Aorta (tissue), 5 donors: ENCODE measurements around the gene HOXA9. TPM values are rescaled to one million over a fixed set of nuclear protein-coding genes. Genes with fewer than 3 reads are reported as not detected.

ENCODE experiments used
- ATAC-seq: fragments of 200-7000 bp; cut with Tn5 transposase; one replicate; pipeline ENCODE4 v1.9.1; 2022; ENCODE audit warnings: moderate library complexity; ENCODE audit not compliant: low FRiP score
- DNase-seq, 2 donors: peaks; one replicate each; pipeline ENCODE4 v3.0.0-alpha.2; 2020
- H3K27ac ChIP-seq, 2 donors: one replicate each; pipeline ENCODE4 v1.5.1; 2013; ENCODE audit warnings: low read length in 2 of 2, mild to moderate bottlenecking in 2 of 2, moderate library complexity in 2 of 2, control low read depth in 1 of 2, inconsistent platforms in 1 of 2, low read depth in 1 of 2
- H3K27me3 ChIP-seq, 2 donors: one replicate each; pipeline ENCODE4 v1.6.1; 2013; ENCODE audit warnings: control low read depth in 1 of 2, low read length in 1 of 2, mild to moderate bottlenecking in 1 of 2, moderate library complexity in 1 of 2; ENCODE audit not compliant: insufficient read depth in 2 of 2, control insufficient read depth in 1 of 2
- H3K36me3 ChIP-seq, 2 donors: one replicate each; pipeline ENCODE4 v1.6.1; 2013; ENCODE audit warnings: control low read depth in 1 of 2, low read length in 1 of 2, mild to moderate bottlenecking in 1 of 2; ENCODE audit not compliant: insufficient read depth in 2 of 2, control insufficient read depth in 1 of 2
- H3K4me1 ChIP-seq, 2 donors: one replicate each; pipeline ENCODE4 v1.6.1; 2013; ENCODE audit warnings: low read length in 2 of 2, control low read depth in 1 of 2, mild to moderate bottlenecking in 1 of 2, moderate library complexity in 1 of 2; ENCODE audit not compliant: insufficient read depth in 2 of 2, control insufficient read depth in 1 of 2
- H3K4me3 ChIP-seq, 2 donors: one replicate each; pipeline ENCODE4 v1.5.1; 2013; ENCODE audit warnings: low read length in 2 of 2, control low read depth in 1 of 2, mild to moderate bottlenecking in 1 of 2
- H3K9me3 ChIP-seq: one replicate; pipeline ENCODE4 v1.6.1; 2013; ENCODE audit warnings: mild to moderate bottlenecking, low read length; ENCODE audit not compliant: control insufficient read depth
- whole genome bisulfite sequencing, 2 donors: extraction: QIAGEN DNeasy Blood & Tissue Kit; methylation state at CpG; one replicate each; pipeline ENCODE4 v1.1.7; 2013; 5-methylcytosine and 5-hydroxymethylcytosine counted together
- intact Hi-C, 2 donors: fragments of 100-400 bp; cut with DNase I; formaldehyde crosslinking; loops; one replicate each; pipeline versions ENCODE4 v1.14.2 to v1.15.0; 2022
- polyA plus RNA-seq, 2 donors: library from polyadenylated mRNA; stranded (reverse); fragments of 200-250 nt; gene quantifications; one replicate each; pipeline ENCODE4 v1.2.3, GENCODE V29; 2013
- total RNA-seq, 2 donors: library from RNA; stranded (reverse); fragmentation: NEBNext Ultra II Directional; extraction: Animal tissue kit (Norgen Biotek cat#: 25700); gene quantifications; one replicate each; pipeline ENCODE4 v1.2.1, GENCODE V29; 2021
- donor health status: healthy with polysubstance abuse.
- donor health status: Bipolar disorder and iron deficiency.
- donor health status: DM: no; HTN: no; CAD: no.
- donor health status: DM: no; HTN: no; CAD: no.
- donor health status: DM: yes; HTN: yes; CAD: no.

HOXA9 gene
- total and polyA plus RNA-seq, 4 donors = 1.5 to 5.8 (median 2.4) TPM

- DNase-seq = no peak
- no peak overlapping the region for H3K27ac ChIP-seq
- 85 to 91% methylated on average over 27 of the region's 27 CpGs for WGBS, 2 donors
- peaks cover 0 to 2% of the 10 kb centered on the region in 2 donors for H3K4me1 ChIP-seq
- no peak overlapping the region for H3K4me3 ChIP-seq
- no peaks in the 10 kb centered on the region for H3K36me3 ChIP-seq
- intact Hi-C loops = loop anchor here (2.0 to 10.0 kb wide), 5 partner anchors 477 to 955 kb away; partner anchors contain the start of genes CBX3 (in 2 of the 2) and HNRNPA2B1 (in 2 of the 2)
- ATAC-seq = no peak
- H3K27me3 ChIP-seq = no peaks in the 10 kb centered on the region
- no peaks in the 10 kb centered on the region for H3K9me3 ChIP-seq
Observed at GRCh38 chr7:27159266-27160144, 5.8 kb downstream of the HOXA9 start.

GRCh38 chr7:27158436-27159265, 6.7 kb downstream of the HOXA9 start:
- Histone ChIP-seq H3K4me1 (peaks cover 0 to 2% of the 10 kb centered on the region in 2 donors), H3K9me3 (no peaks in the 10 kb centered on the region), H3K27me3 (no peaks in the 10 kb centered on the region), H3K27ac (no peak overlapping the region), H3K36me3 (no peaks in the 10 kb centered on the region), H3K4me3 (no peak overlapping the region)
- peak in 1 of 2 donors; percentile 75 for DNase-seq
- no peak for ATAC-seq
- intact Hi-C loops = loop anchor here (5.0 to 10.0 kb wide), 2 partner anchors 791 to 954 kb away; partner anchors contain the start of genes CBX3 (in 1 of the 2) and HNRNPA2B1 (in 1 of the 2)
- WGBS, 2 donors = 68 to 88% methylated on average over 35 of the region's 35 CpGs

GRCh38 chr7:27157702-27158431, 7.5 kb downstream of the HOXA9 start:
- 63 to 80% methylated on average over 30 of the region's 30 CpGs for WGBS, 2 donors
- Histone ChIP-seq H3K27ac (no peak overlapping the region), H3K36me3 (no peaks in the 10 kb centered on the region), H3K9me3 (no peaks in the 10 kb centered on the region), H3K27me3 (no peaks in the 10 kb centered on the region), H3K4me1 (peaks cover 0 to 2% of the 10 kb centered on the region in 2 donors), H3K4me3 (no peak overlapping the region)
- no peak for DNase-seq
- no peak for ATAC-seq
- intact Hi-C loops = loop anchor here (5.0 to 10.0 kb wide), 2 partner anchors 791 to 953 kb away; partner anchors contain the start of genes CBX3 (in 1 of the 2) and HNRNPA2B1 (in 1 of the 2)

- 46 to 58% methylated on average over 29 to 30 of the region's 30 CpGs for WGBS, 2 donors
- DNase-seq = peak in 1 of 2 donors; percentile 75
Observed at GRCh38 chr7:27156916-27157701, 8.2 kb downstream of the HOXA9 start.

GRCh38 chr7:27156508-27156898, 8.8 kb downstream of the HOXA9 start, which contains the start of gene HOXA7:
HOXA7 (minus strand) TSS chr7:27156675; CDS start chr7:27156545, 130 bp downstream.
- DNase-seq (peak; percentile 80 to 94), ATAC-seq (peak; percentile 70)
- H3K27me3 ChIP-seq = no peaks in the 10 kb centered on the region
- no peak within 1 kb of the TSS for H3K27ac ChIP-seq
- intact Hi-C loops = loop anchor here (5.0 to 10.0 kb wide), 2 partner anchors 789 to 952 kb away; partner anchors contain the start of genes CBX3 (in 1 of the 2) and HNRNPA2B1 (in 1 of the 2)
- WGBS, 2 donors = 3% methylated on average over 23 to 33 of the region's 33 CpGs
- H3K36me3 ChIP-seq = no peaks in the 10 kb centered on the region
- H3K9me3 ChIP-seq = no peaks in the 10 kb centered on the region
- peak within 1 kb of the TSS; percentile 14 to 21 for H3K4me3 ChIP-seq
- H3K4me1 ChIP-seq = peaks cover 0 to 2% of the 10 kb centered on the region in 2 donors

More at GRCh38 chr7:27156916-27157701, 8.2 kb downstream of the HOXA9 start:
- ATAC-seq = no peak
- Histone ChIP-seq H3K9me3 (no peaks in the 10 kb centered on the region), H3K4me1 (peaks cover 0 to 2% of the 10 kb centered on the region in 2 donors), H3K4me3 (peak overlapping the region in 1 of 2 donors; percentile 14), H3K27me3 (no peaks in the 10 kb centered on the region), H3K27ac (no peak overlapping the region), H3K36me3 (no peaks in the 10 kb centered on the region)
- intact Hi-C loops = loop anchor here (5.0 to 10.0 kb wide), 2 partner anchors 790 to 952 kb away; partner anchors contain the start of genes CBX3 (in 1 of the 2) and HNRNPA2B1 (in 1 of the 2)

- Histone ChIP-seq H3K27ac (no peak overlapping the region), H3K9me3 (no peaks in the 10 kb centered on the region), H3K27me3 (no peaks in the 10 kb centered on the region), H3K36me3 (no peaks in the 10 kb centered on the region), H3K4me1 (peaks cover 0 to 2% of the 10 kb centered on the region in 2 donors), H3K4me3 (peak overlapping the region; percentile 14 to 21)
- intact Hi-C loops = loop anchor here (5.0 to 10.0 kb wide), 2 partner anchors 789 to 951 kb away; partner anchors contain the start of genes CBX3 (in 1 of the 2) and HNRNPA2B1 (in 1 of the 2)
- DNase-seq = peak in 1 of 2 donors; percentile 83
- WGBS, 2 donors = 2 to 4% methylated on average over 63 of the region's 63 CpGs
- peak; percentile 44 for ATAC-seq
Observed at GRCh38 chr7:27155816-27156507, 9.4 kb downstream of the HOXA9 start.
